GM06990 (cell line): ENCODE results near the gene MYBPH.

Source experiments
- DNase-seq: peaks from one replicate; pipeline ENCODE4 v3.0.0-alpha.2; 2011; ENCODE audit not compliant: insufficient read length; ENCODE audit errors: extremely low read depth
- H3K27me3 ChIP-seq: replicated peaks from 2 replicates; pipeline ENCODE4 v1.6.0; 2011; ENCODE audit warnings: low read length; ENCODE audit not compliant: control insufficient read depth, insufficient read depth
- H3K36me3 ChIP-seq: 2 replicates; pipeline ENCODE4 v1.5.1; 2011; ENCODE audit warnings: low read length; ENCODE audit not compliant: control insufficient read depth, insufficient read depth
- H3K4me3 ChIP-seq: replicated peaks from 2 replicates; pipeline ENCODE4 v1.5.1; 2011; ENCODE audit warnings: low read depth, mild to moderate bottlenecking, control low read depth, low read length
- CTCF ChIP-seq: IDR thresholded peaks from 2 replicates; pipeline ENCODE4 v1.5.1; 2011; ENCODE audit warnings: low read length, control low read depth, mild to moderate bottlenecking, inconsistent platforms; ENCODE audit not compliant: insufficient read depth, poor library complexity, severe bottlenecking

MYBPH gene

GRCh38 chr1:203158960-203159665 is 16.5 kb downstream of the MYBPH start:
- no peak overlapping the region for H3K4me3 ChIP-seq
- no peak for TF ChIP-seq CTCF
- no peaks in the 10 kb centered on the region for H3K36me3 ChIP-seq
- no peak for DNase-seq
- no peaks in the 10 kb centered on the region for H3K27me3 ChIP-seq

GRCh38 chr1:203158423-203158822 is 17.2 kb downstream of the MYBPH start:
- no peaks in the 10 kb centered on the region for H3K36me3 ChIP-seq
- H3K27me3 ChIP-seq: no peaks in the 10 kb centered on the region
- no peak for DNase-seq
- TF ChIP-seq CTCF: no peak
- H3K4me3 ChIP-seq: no peak overlapping the region

GRCh38 chr1:203156280-203156679 is 19.3 kb downstream of the MYBPH start:
- Histone ChIP-seq H3K4me3 (no peak overlapping the region), H3K36me3 (no peaks in the 10 kb centered on the region), H3K27me3 (no peaks in the 10 kb centered on the region)
- no peak for TF ChIP-seq CTCF
- DNase-seq: no peak

- TF ChIP-seq CTCF: no peak
- Histone ChIP-seq H3K4me3 (no peak overlapping the region), H3K27me3 (no peaks in the 10 kb centered on the region), H3K36me3 (no peaks in the 10 kb centered on the region)
- DNase-seq: no peak
Measured at GRCh38 chr1:203153989-203154821, 21.4 kb downstream of the MYBPH start.

GRCh38 chr1:203153051-203153988 is 22.3 kb downstream of the MYBPH start:
- H3K4me3 ChIP-seq: no peak overlapping the region
- TF ChIP-seq CTCF: no peak
- H3K27me3 ChIP-seq: no peaks in the 10 kb centered on the region; the same call in 1 of the 2 replicates
- no peak for DNase-seq
- H3K36me3 ChIP-seq: no peaks in the 10 kb centered on the region
